ENCODE results near the gene SLC7A6. TPM values are rescaled to one million over a fixed set of nuclear protein-coding genes. Genes with fewer than 3 reads are reported as not detected.

SLC7A6 gene
- total and polyA plus RNA-seq, 2 of the 13 experiments (the other 11 are each of a cell fraction or from before 2014, with no cell fraction given), result 35.8 to 70.8 TPM

DNA sequence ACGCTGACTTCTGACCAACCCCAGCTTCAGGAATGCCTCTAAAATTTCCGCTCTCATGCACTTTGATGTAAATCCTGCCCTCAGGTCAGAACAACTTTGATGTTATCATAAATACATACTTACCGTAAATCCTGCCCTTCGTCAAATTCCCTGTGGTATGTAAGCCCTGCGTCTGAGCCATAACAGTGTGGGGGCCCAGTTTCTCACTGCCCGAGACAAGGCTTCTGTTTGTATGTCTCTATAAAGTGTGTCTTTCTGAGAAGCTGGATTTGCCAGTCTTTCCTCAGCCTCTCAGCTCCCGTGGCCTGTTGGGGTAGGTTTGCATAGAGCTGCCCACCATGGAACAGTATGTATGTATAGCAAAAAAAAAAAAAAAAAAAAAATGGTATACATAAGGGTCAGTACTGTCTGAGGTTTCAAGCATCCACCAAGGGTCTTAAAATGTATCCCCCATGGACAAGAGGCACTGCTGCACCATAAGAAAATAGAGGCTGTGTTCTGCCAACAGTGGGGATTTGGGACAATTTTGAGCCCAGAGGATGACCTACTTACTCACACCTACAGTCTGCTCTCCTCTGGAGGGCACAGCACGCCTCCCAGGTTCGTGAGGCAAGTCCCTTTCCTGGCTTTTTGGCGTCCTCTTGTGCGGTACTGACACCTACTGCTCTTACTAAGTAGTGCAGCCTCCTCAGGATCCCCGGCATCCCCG is 64.0 kb downstream of the SLC7A6 start (continued):
- TF ChIP-seq NFE2L1 (CRISPR knock-in tag; IDR thresholded peaks at IDR 0.05; ENCODE audit: borderline replicate concordance), result no peak
- TF ChIP-seq, protein P1, sequence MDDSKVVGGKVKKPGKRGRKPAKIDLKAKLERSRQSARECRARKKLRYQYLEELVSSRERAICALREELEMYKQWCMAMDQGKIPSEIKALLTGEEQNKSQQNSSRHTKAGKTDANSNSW (CRISPR knock-in tag; IDR thresholded peaks at IDR 0.05; ENCODE audit: borderline replicate concordance), result no peak
- TF ChIP-seq, protein P2, sequence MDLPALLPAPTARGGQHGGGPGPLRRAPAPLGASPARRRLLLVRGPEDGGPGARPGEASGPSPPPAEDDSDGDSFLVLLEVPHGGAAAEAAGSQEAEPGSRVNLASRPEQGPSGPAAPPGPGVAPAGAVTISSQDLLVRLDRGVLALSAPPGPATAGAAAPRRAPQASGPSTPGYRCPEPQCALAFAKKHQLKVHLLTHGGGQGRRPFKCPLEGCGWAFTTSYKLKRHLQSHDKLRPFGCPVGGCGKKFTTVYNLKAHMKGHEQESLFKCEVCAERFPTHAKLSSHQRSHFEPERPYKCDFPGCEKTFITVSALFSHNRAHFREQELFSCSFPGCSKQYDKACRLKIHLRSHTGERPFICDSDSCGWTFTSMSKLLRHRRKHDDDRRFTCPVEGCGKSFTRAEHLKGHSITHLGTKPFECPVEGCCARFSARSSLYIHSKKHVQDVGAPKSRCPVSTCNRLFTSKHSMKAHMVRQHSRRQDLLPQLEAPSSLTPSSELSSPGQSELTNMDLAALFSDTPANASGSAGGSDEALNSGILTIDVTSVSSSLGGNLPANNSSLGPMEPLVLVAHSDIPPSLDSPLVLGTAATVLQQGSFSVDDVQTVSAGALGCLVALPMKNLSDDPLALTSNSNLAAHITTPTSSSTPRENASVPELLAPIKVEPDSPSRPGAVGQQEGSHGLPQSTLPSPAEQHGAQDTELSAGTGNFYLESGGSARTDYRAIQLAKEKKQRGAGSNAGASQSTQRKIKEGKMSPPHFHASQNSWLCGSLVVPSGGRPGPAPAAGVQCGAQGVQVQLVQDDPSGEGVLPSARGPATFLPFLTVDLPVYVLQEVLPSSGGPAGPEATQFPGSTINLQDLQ (CRISPR knock-in tag; IDR thresholded peaks at IDR 0.05), result no peak
- TF ChIP-seq ZNF547 (CRISPR knock-in tag; IDR thresholded peaks at IDR 0.05), result peak; percentile 70; the same call in 1 of the 2 replicates
- no peak for TF ChIP-seq KDM5B (CRISPR knock-in tag; IDR thresholded peaks at IDR 0.05; ENCODE audit: borderline replicate concordance)
- TF ChIP-seq ZNF549 (CRISPR knock-in tag; IDR thresholded peaks at IDR 0.05), result no peak
- no peak for TF ChIP-seq ELF1 (CRISPR knock-in tag; IDR thresholded peaks at IDR 0.05)
- peak; percentile 53; the same call in 1 of the 2 replicates for TF ChIP-seq PHF21A (CRISPR knock-in tag; IDR thresholded peaks at IDR 0.05)
- TF ChIP-seq, protein P3, sequence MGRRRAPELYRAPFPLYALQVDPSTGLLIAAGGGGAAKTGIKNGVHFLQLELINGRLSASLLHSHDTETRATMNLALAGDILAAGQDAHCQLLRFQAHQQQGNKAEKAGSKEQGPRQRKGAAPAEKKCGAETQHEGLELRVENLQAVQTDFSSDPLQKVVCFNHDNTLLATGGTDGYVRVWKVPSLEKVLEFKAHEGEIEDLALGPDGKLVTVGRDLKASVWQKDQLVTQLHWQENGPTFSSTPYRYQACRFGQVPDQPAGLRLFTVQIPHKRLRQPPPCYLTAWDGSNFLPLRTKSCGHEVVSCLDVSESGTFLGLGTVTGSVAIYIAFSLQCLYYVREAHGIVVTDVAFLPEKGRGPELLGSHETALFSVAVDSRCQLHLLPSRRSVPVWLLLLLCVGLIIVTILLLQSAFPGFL (CRISPR knock-in tag; IDR thresholded peaks at IDR 0.05), result no peak
- peak; percentile 67 for TF ChIP-seq BCL6 (CRISPR knock-in tag; IDR thresholded peaks at IDR 0.05)
- 0 out of 2 replicates have a peak, but pooled peaks have one; percentile 26 for TF ChIP-seq PPARG (CRISPR knock-in tag; conservative IDR thresholded peaks at IDR 0.05)
- TF ChIP-seq, protein P4, sequence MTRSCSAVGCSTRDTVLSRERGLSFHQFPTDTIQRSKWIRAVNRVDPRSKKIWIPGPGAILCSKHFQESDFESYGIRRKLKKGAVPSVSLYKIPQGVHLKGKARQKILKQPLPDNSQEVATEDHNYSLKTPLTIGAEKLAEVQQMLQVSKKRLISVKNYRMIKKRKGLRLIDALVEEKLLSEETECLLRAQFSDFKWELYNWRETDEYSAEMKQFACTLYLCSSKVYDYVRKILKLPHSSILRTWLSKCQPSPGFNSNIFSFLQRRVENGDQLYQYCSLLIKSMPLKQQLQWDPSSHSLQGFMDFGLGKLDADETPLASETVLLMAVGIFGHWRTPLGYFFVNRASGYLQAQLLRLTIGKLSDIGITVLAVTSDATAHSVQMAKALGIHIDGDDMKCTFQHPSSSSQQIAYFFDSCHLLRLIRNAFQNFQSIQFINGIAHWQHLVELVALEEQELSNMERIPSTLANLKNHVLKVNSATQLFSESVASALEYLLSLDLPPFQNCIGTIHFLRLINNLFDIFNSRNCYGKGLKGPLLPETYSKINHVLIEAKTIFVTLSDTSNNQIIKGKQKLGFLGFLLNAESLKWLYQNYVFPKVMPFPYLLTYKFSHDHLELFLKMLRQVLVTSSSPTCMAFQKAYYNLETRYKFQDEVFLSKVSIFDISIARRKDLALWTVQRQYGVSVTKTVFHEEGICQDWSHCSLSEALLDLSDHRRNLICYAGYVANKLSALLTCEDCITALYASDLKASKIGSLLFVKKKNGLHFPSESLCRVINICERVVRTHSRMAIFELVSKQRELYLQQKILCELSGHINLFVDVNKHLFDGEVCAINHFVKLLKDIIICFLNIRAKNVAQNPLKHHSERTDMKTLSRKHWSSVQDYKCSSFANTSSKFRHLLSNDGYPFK (CRISPR knock-in tag; IDR thresholded peaks at IDR 0.05; ENCODE audit: borderline replicate concordance), result no peak
- TF ChIP-seq, protein P5, sequence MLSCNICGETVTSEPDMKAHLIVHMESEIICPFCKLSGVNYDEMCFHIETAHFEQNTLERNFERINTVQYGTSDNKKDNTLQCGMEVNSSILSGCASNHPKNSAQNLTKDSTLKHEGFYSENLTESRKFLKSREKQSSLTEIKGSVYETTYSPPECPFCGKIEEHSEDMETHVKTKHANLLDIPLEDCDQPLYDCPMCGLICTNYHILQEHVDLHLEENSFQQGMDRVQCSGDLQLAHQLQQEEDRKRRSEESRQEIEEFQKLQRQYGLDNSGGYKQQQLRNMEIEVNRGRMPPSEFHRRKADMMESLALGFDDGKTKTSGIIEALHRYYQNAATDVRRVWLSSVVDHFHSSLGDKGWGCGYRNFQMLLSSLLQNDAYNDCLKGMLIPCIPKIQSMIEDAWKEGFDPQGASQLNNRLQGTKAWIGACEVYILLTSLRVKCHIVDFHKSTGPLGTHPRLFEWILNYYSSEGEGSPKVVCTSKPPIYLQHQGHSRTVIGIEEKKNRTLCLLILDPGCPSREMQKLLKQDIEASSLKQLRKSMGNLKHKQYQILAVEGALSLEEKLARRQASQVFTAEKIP (CRISPR knock-in tag; IDR thresholded peaks at IDR 0.05; ENCODE audit: borderline replicate concordance), result no peak
- no peak; the same call in 1 of the 2 replicates for TF ChIP-seq DNMT3B (CRISPR knock-in tag; conservative IDR thresholded peaks at IDR 0.05)
- TF ChIP-seq ZBTB7B (CRISPR knock-in tag; IDR thresholded peaks at IDR 0.05), result no peak
- no peak for TF ChIP-seq SNAPC2 (CRISPR knock-in tag; IDR thresholded peaks at IDR 0.05)
- no peak for TF ChIP-seq GATA4 (IDR thresholded peaks at IDR 0.05; ENCODE audit: borderline replicate concordance, low read depth)
- TF ChIP-seq FOXM1 (CRISPR knock-in tag; IDR thresholded peaks at IDR 0.05), result no peak
- TF ChIP-seq FOXA1 (IDR thresholded peaks at IDR 0.05), result no peak
- peak; percentile 65 for TF ChIP-seq FOXA1 (CRISPR knock-in tag; IDR thresholded peaks at IDR 0.05)
- TF ChIP-seq KLF13 (CRISPR knock-in tag; IDR thresholded peaks at IDR 0.05), result no peak
- TF ChIP-seq AKAP8 (CRISPR knock-in tag; IDR thresholded peaks at IDR 0.05), result no peak
- no peak for TF ChIP-seq MLLT10 (CRISPR knock-in tag; IDR thresholded peaks at IDR 0.05)
- TF ChIP-seq MTF1 (CRISPR knock-in tag; IDR thresholded peaks at IDR 0.05), result no peak
